SK-N-SH treated with all-trans-retinoic acid at 6 μM for 48 hours (cell line): ENCODE data around the gene STARD10.
"Not testable (repeated sequence)": the region's sequence is repeated elsewhere in the genome, so short reads cannot be mapped to it uniquely, and the experiment has no call there.

Experiments used
- ATAC-seq: fragments of 200-7000 bp; cut with Tn5 transposase; 3 replicates; pipeline ENCODE4 v1.9.1; 2020; ENCODE audit warnings: mild to moderate bottlenecking, moderate library complexity
- CSDC2 ChIP-seq: fragments of 250-450 bp; sonication (Bioruptor Pico); IDR thresholded peaks from 2 replicates; pipeline ENCODE4 v1.5.0; 2020; ENCODE audit warnings: mild to moderate bottlenecking, moderate library complexity
- ESRRG ChIP-seq: fragments of 250-450 bp; sonication (Bioruptor Pico); IDR thresholded peaks from 2 replicates; pipeline ENCODE4 v1.6.1; 2021; ENCODE audit warnings: mild to moderate bottlenecking
- GLIS3 ChIP-seq: fragments of 250-450 bp; sonication (Bioruptor Pico); IDR thresholded peaks from 2 replicates; pipeline ENCODE4 v1.5.0; 2020; ENCODE audit warnings: mild to moderate bottlenecking, moderate library complexity
- ISL1 ChIP-seq: fragments of 250-450 bp; sonication (Bioruptor Pico); IDR thresholded peaks from 2 replicates; pipeline ENCODE4 v2.1.2; 2022; ENCODE audit warnings: mild to moderate bottlenecking, moderate library complexity
- OSR1 ChIP-seq: fragments of 250-450 bp; sonication (Bioruptor Pico); IDR thresholded peaks from 2 replicates; pipeline ENCODE4 v1.8.0; 2022; ENCODE audit warnings: moderate library complexity, mild to moderate bottlenecking, inconsistent platforms
- PATZ1 ChIP-seq: fragments of 250-450 bp; sonication (Bioruptor Pico); IDR thresholded peaks from 2 replicates; pipeline ENCODE4 v1.8.0; 2020; ENCODE audit warnings: mild to moderate bottlenecking, moderate library complexity, borderline replicate concordance
- POU6F1 ChIP-seq: fragments of 250-450 bp; sonication (Bioruptor Pico); IDR thresholded peaks from 2 replicates; pipeline ENCODE4 v1.8.0; 2021; ENCODE audit warnings: low read depth, mild to moderate bottlenecking, moderate library complexity, borderline replicate concordance
- RARB ChIP-seq: fragments of 250-450 bp; sonication (Bioruptor Pico); IDR thresholded peaks from 2 replicates; pipeline ENCODE4 v1.8.0; 2021; ENCODE audit warnings: mild to moderate bottlenecking, moderate library complexity
- SNAI2 ChIP-seq: fragments of 250-450 bp; sonication (Bioruptor Pico); IDR thresholded peaks from 2 replicates; pipeline ENCODE4 v1.5.0; 2020; ENCODE audit warnings: mild to moderate bottlenecking, moderate library complexity
- TCF4 ChIP-seq: fragments of 250-450 bp; sonication (Bioruptor Pico); IDR thresholded peaks from 2 replicates; pipeline ENCODE4 v1.8.0; 2021; ENCODE audit warnings: mild to moderate bottlenecking, moderate library complexity, borderline replicate concordance
- TOX ChIP-seq: fragments of 250-450 bp; sonication (Bioruptor Pico); IDR thresholded peaks from 2 replicates; pipeline ENCODE4 v1.8.0; 2021; ENCODE audit warnings: mild to moderate bottlenecking, moderate library complexity, borderline replicate concordance
- TSHZ2 ChIP-seq: fragments of 250-450 bp; sonication (Bioruptor Pico); IDR thresholded peaks from 2 replicates; pipeline ENCODE4 v1.5.0; 2020; ENCODE audit warnings: mild to moderate bottlenecking, moderate library complexity
- ZFP30 ChIP-seq: fragments of 450-650 bp; formaldehyde crosslinking; IDR thresholded peaks from 2 replicates; pipeline ENCODE4 v1.5.0; 2022; ENCODE audit warnings: mild to moderate bottlenecking, moderate library complexity
- ZNF565 ChIP-seq: fragments of 450-650 bp; formaldehyde crosslinking; conservative IDR thresholded peaks from 2 replicates; pipeline ENCODE4 v1.5.0; 2020; ENCODE audit warnings: low read depth, mild to moderate bottlenecking, moderate library complexity
- ZNF70 ChIP-seq: fragments of 450-650 bp; formaldehyde crosslinking; IDR thresholded peaks from 2 replicates; pipeline ENCODE4 v1.5.0; 2020; ENCODE audit warnings: mild to moderate bottlenecking, moderate library complexity
- ZNF8 ChIP-seq: fragments of 450-650 bp; formaldehyde crosslinking; IDR thresholded peaks from 2 replicates; pipeline ENCODE4 v1.5.0; 2020; ENCODE audit warnings: mild to moderate bottlenecking, moderate library complexity
- TF ChIP-seq, protein P1 (sequence below): fragments of 250-450 bp; sonication (Bioruptor Pico); IDR thresholded peaks from 2 replicates; pipeline ENCODE4 v1.5.1; 2020; ENCODE audit warnings: low read depth, mild to moderate bottlenecking, moderate library complexity
- TF ChIP-seq, protein P2 (sequence below): fragments of 250-450 bp; sonication (Bioruptor Pico); IDR thresholded peaks from 2 replicates; pipeline ENCODE4 v1.5.1; 2021; ENCODE audit warnings: mild to moderate bottlenecking, moderate library complexity

Gene STARD10

GRCh38 chr11:72828692-72829101 is 34.9 kb upstream of the STARD10 start:
- no peak for ATAC-seq
- TF ChIP-seq SNAI2 (CRISPR knock-in tag) = no peak
- no peak for TF ChIP-seq PATZ1 (CRISPR knock-in tag)

DNA sequence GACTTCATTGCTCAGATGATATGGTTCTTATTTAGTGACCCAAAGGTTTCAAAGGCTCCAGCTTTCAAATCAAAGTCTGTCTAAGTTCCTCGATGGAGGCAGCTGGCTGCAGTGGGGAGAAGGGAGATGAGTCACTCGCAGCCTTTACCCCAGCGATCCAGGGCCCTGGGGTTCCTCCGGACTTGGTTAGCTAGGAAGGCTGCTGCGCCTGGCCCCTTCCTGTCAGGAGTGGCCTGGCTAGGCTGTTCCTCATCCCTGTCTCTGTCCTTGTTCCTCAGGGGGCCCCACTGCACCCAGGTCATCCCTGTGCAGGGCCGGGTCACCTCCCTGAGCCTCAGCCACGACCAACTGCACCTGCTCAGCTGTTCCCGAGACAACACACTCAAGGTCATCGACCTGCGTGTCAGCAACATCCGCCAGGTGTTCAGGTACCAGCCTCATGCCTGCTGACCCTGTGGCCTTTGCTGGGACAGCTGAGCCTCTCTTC is 34.3 kb upstream of the STARD10 start:
- no peak for TF ChIP-seq ZFP30 (CRISPR knock-in tag)
- TF ChIP-seq OSR1 (CRISPR knock-in tag) = no peak
- TF ChIP-seq TSHZ2 (CRISPR knock-in tag) = no peak
- TF ChIP-seq TCF4 (CRISPR knock-in tag) = no peak
- TF ChIP-seq POU6F1 = no peak
- no peak for TF ChIP-seq ISL1 (CRISPR knock-in tag)
- TF ChIP-seq, protein P1, sequence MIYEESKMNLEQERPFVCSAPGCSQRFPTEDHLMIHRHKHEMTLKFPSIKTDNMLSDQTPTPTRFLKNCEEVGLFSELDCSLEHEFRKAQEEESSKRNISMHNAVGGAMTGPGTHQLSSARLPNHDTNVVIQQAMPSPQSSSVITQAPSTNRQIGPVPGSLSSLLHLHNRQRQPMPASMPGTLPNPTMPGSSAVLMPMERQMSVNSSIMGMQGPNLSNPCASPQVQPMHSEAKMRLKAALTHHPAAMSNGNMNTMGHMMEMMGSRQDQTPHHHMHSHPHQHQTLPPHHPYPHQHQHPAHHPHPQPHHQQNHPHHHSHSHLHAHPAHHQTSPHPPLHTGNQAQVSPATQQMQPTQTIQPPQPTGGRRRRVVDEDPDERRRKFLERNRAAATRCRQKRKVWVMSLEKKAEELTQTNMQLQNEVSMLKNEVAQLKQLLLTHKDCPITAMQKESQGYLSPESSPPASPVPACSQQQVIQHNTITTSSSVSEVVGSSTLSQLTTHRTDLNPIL (CRISPR knock-in tag) = no peak
- TF ChIP-seq ESRRG (CRISPR knock-in tag) = no peak
- no peak for TF ChIP-seq CSDC2 (CRISPR knock-in tag)
- no peak for TF ChIP-seq ZNF8 (CRISPR knock-in tag)
- no peak for TF ChIP-seq GLIS3 (CRISPR knock-in tag)
- no peak for TF ChIP-seq PATZ1 (CRISPR knock-in tag)
- no peak for TF ChIP-seq RARB (CRISPR knock-in tag)
- TF ChIP-seq ZNF565 (CRISPR knock-in tag) = no peak
- TF ChIP-seq TOX (CRISPR knock-in tag) = no peak
- TF ChIP-seq ZNF70 = no peak
- TF ChIP-seq, protein P2, sequence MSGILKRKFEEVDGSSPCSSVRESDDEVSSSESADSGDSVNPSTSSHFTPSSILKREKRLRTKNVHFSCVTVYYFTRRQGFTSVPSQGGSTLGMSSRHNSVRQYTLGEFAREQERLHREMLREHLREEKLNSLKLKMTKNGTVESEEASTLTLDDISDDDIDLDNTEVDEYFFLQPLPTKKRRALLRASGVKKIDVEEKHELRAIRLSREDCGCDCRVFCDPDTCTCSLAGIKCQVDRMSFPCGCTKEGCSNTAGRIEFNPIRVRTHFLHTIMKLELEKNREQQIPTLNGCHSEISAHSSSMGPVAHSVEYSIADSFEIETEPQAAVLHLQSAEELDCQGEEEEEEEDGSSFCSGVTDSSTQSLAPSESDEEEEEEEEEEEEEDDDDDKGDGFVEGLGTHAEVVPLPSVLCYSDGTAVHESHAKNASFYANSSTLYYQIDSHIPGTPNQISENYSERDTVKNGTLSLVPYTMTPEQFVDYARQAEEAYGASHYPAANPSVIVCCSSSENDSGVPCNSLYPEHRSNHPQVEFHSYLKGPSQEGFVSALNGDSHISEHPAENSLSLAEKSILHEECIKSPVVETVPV (CRISPR knock-in tag) = no peak
- no peak for TF ChIP-seq SNAI2 (CRISPR knock-in tag)
- ATAC-seq = no peak

GRCh38 chr11:72827656-72828055 is 33.8 kb upstream of the STARD10 start:
- ATAC-seq = not testable (repeated sequence)
